ENCODE data around the gene GABRG3. TPM values are rescaled to one million over a fixed set of nuclear protein-coding genes. Genes with fewer than 3 reads are reported as not detected.

GABRG3 gene
- total RNA-seq, 2 experiments from 2014 or later: not detected

GRCh38 chr15:27483124-27483523 lies 512.1 kb downstream of the GABRG3 start:
- DNase-seq: no peak
- Mint-ChIP-seq H3K9me3 (peaks cover 8% of the 10 kb centered on the region), H3K36me3 (ENCODE audit: low read depth) (no peaks in the 10 kb centered on the region), H3K27ac (no peak overlapping the region), H3K4me1 (ENCODE audit: low read depth) (no peaks in the 10 kb centered on the region), H3K27me3 (no peaks in the 10 kb centered on the region), H3K4me3 (no peak overlapping the region)
- peaks cover 0 to 24% of the 10 kb centered on the region in 2 experiments for H3K9me3 ChIP-seq (ENCODE audit: control insufficient read depth in 1 of 2, insufficient read depth in 1 of 2, low read length in 2 of 2)
- no peaks in the 10 kb centered on the region for H3K27me3 ChIP-seq (ENCODE audit: control insufficient read depth in 1 of 2, insufficient read depth in 2 of 2, low read length in 2 of 2)
- no peak for TF ChIP-seq CTCF (IDR thresholded peaks at IDR 0.05)
- H3K27ac ChIP-seq (ENCODE audit: low read depth in 1 of 2, low read length in 2 of 2): no peak overlapping the region
- H3K4me3 ChIP-seq (ENCODE audit: low read length): no peak overlapping the region
- no peak for ATAC-seq (ENCODE audit: poor library complexity)
- no peaks in the 10 kb centered on the region for H3K4me1 ChIP-seq (ENCODE audit: insufficient read depth, low read length)
- POLR2A ChIA-PET: no interaction called here
- CTCF ChIA-PET: no interaction called here
- no peaks in the 10 kb centered on the region for H3K36me3 ChIP-seq (ENCODE audit: insufficient read depth, low read length)
- intact Hi-C loops (cut with DNase I, micrococcal nuclease): no loop called here

GRCh38 chr15:27485265-27485664 lies 514.3 kb downstream of the GABRG3 start:
- Histone ChIP-seq H3K9me3 (ENCODE audit: control insufficient read depth in 1 of 2, insufficient read depth in 1 of 2, low read length in 2 of 2) (peaks cover 2 to 17% of the 10 kb centered on the region in 2 experiments), H3K27me3 (ENCODE audit: control insufficient read depth in 1 of 2, insufficient read depth in 2 of 2, low read length in 2 of 2) (no peaks in the 10 kb centered on the region), H3K4me1 (ENCODE audit: insufficient read depth, low read length) (no peaks in the 10 kb centered on the region), H3K36me3 (ENCODE audit: insufficient read depth, low read length) (no peaks in the 10 kb centered on the region), H3K4me3 (ENCODE audit: low read length) (no peak overlapping the region), H3K27ac (ENCODE audit: low read depth in 1 of 2, low read length in 2 of 2) (no peak overlapping the region)
- ATAC-seq (ENCODE audit: poor library complexity): no peak
- intact Hi-C loops (cut with DNase I, micrococcal nuclease): no loop called here
- no peak for DNase-seq
- H3K9me3 Mint-ChIP-seq: peaks cover 6% of the 10 kb centered on the region
- H3K27ac Mint-ChIP-seq: no peak overlapping the region
- H3K4me3 Mint-ChIP-seq: no peak overlapping the region
- TF ChIP-seq CTCF (IDR thresholded peaks at IDR 0.05): no peak
- no peaks in the 10 kb centered on the region for H3K36me3 Mint-ChIP-seq (ENCODE audit: low read depth)
- no peaks in the 10 kb centered on the region for H3K27me3 Mint-ChIP-seq
- ChIA-PET CTCF (no interaction called here), POLR2A (no interaction called here)
- no peaks in the 10 kb centered on the region for H3K4me1 Mint-ChIP-seq (ENCODE audit: low read depth)

- Histone ChIP-seq H3K9me3 (ENCODE audit: control insufficient read depth in 1 of 2, insufficient read depth in 1 of 2, low read length in 2 of 2) (peaks cover 8 to 20% of the 10 kb centered on the region in 2 experiments), H3K4me1 (ENCODE audit: insufficient read depth, low read length) (no peaks in the 10 kb centered on the region), H3K4me3 (ENCODE audit: low read length) (no peak overlapping the region), H3K36me3 (ENCODE audit: insufficient read depth, low read length) (no peaks in the 10 kb centered on the region), H3K27me3 (ENCODE audit: control insufficient read depth in 1 of 2, insufficient read depth in 2 of 2, low read length in 2 of 2) (no peaks in the 10 kb centered on the region), H3K27ac (ENCODE audit: low read depth in 1 of 2, low read length in 2 of 2) (no peak overlapping the region)
- peaks cover 6% of the 10 kb centered on the region for H3K9me3 Mint-ChIP-seq
- no peak for TF ChIP-seq CTCF (IDR thresholded peaks at IDR 0.05)
- H3K4me1 Mint-ChIP-seq (ENCODE audit: low read depth): no peaks in the 10 kb centered on the region
- CTCF ChIA-PET: no interaction called here
- POLR2A ChIA-PET: no interaction called here
- H3K36me3 Mint-ChIP-seq (ENCODE audit: low read depth): no peaks in the 10 kb centered on the region
- H3K27ac Mint-ChIP-seq: no peak overlapping the region
- H3K27me3 Mint-ChIP-seq: no peaks in the 10 kb centered on the region
- intact Hi-C loops (cut with DNase I, micrococcal nuclease): no loop called here
- DNase-seq (no peak), ATAC-seq (ENCODE audit: poor library complexity) (no peak)
- no peak overlapping the region for H3K4me3 Mint-ChIP-seq
Measured at GRCh38 chr15:27486051-27486450, 515.1 kb downstream of the GABRG3 start.

Data from CD4-positive, alpha-beta T cell (primary cell).